K562 (cell line): ENCODE measurements around the gene ABAT. TPM values are rescaled to one million over a fixed set of nuclear protein-coding genes. Genes with fewer than 3 reads are reported as not detected.

Experiments used
- ATAC-seq: fragments of 200-7000 bp; cut with Tn5 transposase; 3 replicates; pipeline ENCODE4 v1.9.1; 2020; ENCODE audit warnings: moderate library complexity
- BruUV-seq: library from RNA; stranded (reverse); fragments of 400-500 nt; replicated peaks from 2 replicates; lab custom pipeline; 2021; lab: Mats Ljungman, UMichigan
- CTCF ChIA-PET: fragments of 300-600 bp; formaldehyde crosslinking; extraction: SDS; loops from one replicate; lab custom pipeline; 2021; ENCODE audit warnings: low intra/inter-chr PET ratio; lab: Yijun Ruan, JAX
- POLR2A ChIA-PET: fragments of 300-600, 350-650 bp; sonication (Branson Sonifier 250); formaldehyde crosslinking; extraction: SDS; loops from one replicate; lab custom pipeline; 2021; ENCODE audit warnings: antibody characterized with exemption, inconsistent platforms; lab: Yijun Ruan, JAX
- DNase-seq, 4 experiments: peaks; one replicate each; pipeline versions ENCODE4 v3.0.0 to v3.0.0-alpha.2; 2011 to 2018; ENCODE audit warnings: low spot score in 3 of 4, mixed read lengths in 3 of 4; ENCODE audit errors: extremely low read depth in 1 of 4
- FAIRE-seq: peaks from 2 replicates; lab custom pipeline; 2011; peaks lifted over from hg19 to GRCh38; lab: Jason Lieb, UNC
- H2AFZ ChIP-seq: 2 replicates; pipeline ENCODE4 v1.6.0; 2011; ENCODE audit warnings: low read depth, low read length, control low read depth, inconsistent platforms
- H3K27ac ChIP-seq: fragments of 200-600 bp; 3 replicates; pipeline ENCODE4 v1.8.0; 2011; ENCODE audit warnings: low read depth, mild to moderate bottlenecking, control low read depth, inconsistent platforms, low read length, moderate library complexity, mixed read lengths; ENCODE audit errors: extremely low read depth
- H3K27me3 ChIP-seq, 2 experiments: fragments of 300-600 bp in 1 of 2; 2 replicates in 1 of 2; 3 replicates in 1 of 2; pipeline versions ENCODE4 v1.6.0 to v1.8.0; 2011; ENCODE audit warnings: inconsistent platforms in 2 of 2, low read length in 2 of 2, mild to moderate bottlenecking in 1 of 2, mixed read lengths in 1 of 2, moderate library complexity in 1 of 2; ENCODE audit not compliant: control insufficient read depth in 2 of 2, insufficient read depth in 2 of 2
- H3K36me3 ChIP-seq: fragments of 300-600 bp; 3 replicates; pipeline ENCODE4 v1.8.0; 2011; ENCODE audit warnings: mild to moderate bottlenecking, low read length, inconsistent platforms; ENCODE audit not compliant: control insufficient read depth, insufficient read depth
- H3K4me1 ChIP-seq, 2 experiments: fragments of 200-600 bp in 1 of 2; replicated peaks in 1 of 2; 2 replicates in 1 of 2; 3 replicates in 1 of 2; pipeline versions ENCODE4 v1.5.1 to v1.8.0; 2011; ENCODE audit warnings: inconsistent platforms in 2 of 2, low read length in 2 of 2, mild to moderate bottlenecking in 1 of 2, mixed read lengths in 1 of 2, moderate library complexity in 1 of 2; ENCODE audit not compliant: control insufficient read depth in 2 of 2, insufficient read depth in 2 of 2
- H3K4me2 ChIP-seq: 2 replicates; pipeline ENCODE4 v1.6.1; 2011; ENCODE audit warnings: low read length, control low read depth, inconsistent platforms, mixed read lengths; ENCODE audit not compliant: insufficient read depth
- H3K4me3 ChIP-seq: fragments of 200-600 bp; sonication (generic), shearing (Covaris generic); 2 replicates; pipeline ENCODE4 v1.5.1; 2016; ENCODE audit warnings: control low read depth, inconsistent platforms
- H3K79me2 ChIP-seq: fragments of 200-600 bp; 3 replicates; pipeline ENCODE4 v1.8.0; 2011; ENCODE audit warnings: low read length, inconsistent platforms; ENCODE audit not compliant: control insufficient read depth, insufficient read depth
- H3K9ac ChIP-seq, 2 experiments: 2 replicates each; pipeline versions ENCODE4 v1.6.0 to v1.6.1; 2011; ENCODE audit warnings: low read depth in 2 of 2, low read length in 2 of 2, control low read depth in 1 of 2, inconsistent platforms in 1 of 2, mild to moderate bottlenecking in 1 of 2, mixed read lengths in 1 of 2; ENCODE audit not compliant: insufficient read depth in 1 of 2
- H3K9me1 ChIP-seq: one replicate; pipeline ENCODE4 v1.6.0; 2011; ENCODE audit warnings: inconsistent platforms, mild to moderate bottlenecking, low read length, moderate library complexity; ENCODE audit not compliant: control insufficient read depth, insufficient read depth
- H3K9me3 ChIP-seq: replicated peaks from 2 replicates; pipeline ENCODE4 v1.5.1; 2011; ENCODE audit warnings: low read depth, low read length, inconsistent platforms; ENCODE audit not compliant: control insufficient read depth, insufficient read depth
- H4K20me1 ChIP-seq: replicated peaks from 2 replicates; pipeline ENCODE4 v1.6.1; 2011; ENCODE audit warnings: low read length, inconsistent platforms, mixed read lengths; ENCODE audit not compliant: control insufficient read depth, insufficient read depth
- CHCHD3 ChIP-seq: fragments of 250-450 bp; sonication (Bioruptor Pico); IDR thresholded peaks from 2 replicates; pipeline ENCODE4 v2.1.2; 2022; ENCODE audit warnings: mild to moderate bottlenecking
- E2F1 ChIP-seq: sonication (generic); formaldehyde crosslinking; IDR thresholded peaks from 2 replicates; pipeline ENCODE4 v1.8.1; 2023; ENCODE audit warnings: mild to moderate bottlenecking, missing genetic modification reagents, moderate library complexity
- FOXJ3 ChIP-seq: sonication (generic); formaldehyde crosslinking; IDR thresholded peaks from 2 replicates; pipeline ENCODE4 v1.4.0; 2020; ENCODE audit warnings: mild to moderate bottlenecking, missing genetic modification reagents
- FOXP1 ChIP-seq: sonication (generic); formaldehyde crosslinking; IDR thresholded peaks from 2 replicates; pipeline ENCODE4 v1.8.0; 2022; ENCODE audit warnings: mild to moderate bottlenecking, missing genetic modification reagents
- FUS ChIP-seq: fragments of 200-400 bp; formaldehyde crosslinking; optimal IDR thresholded peaks from 2 replicates; pipeline ENCODE3; 2017; ENCODE audit warnings: low read depth, low read length
- HDAC2 ChIP-seq: fragments of 450-650 bp; IDR thresholded peaks from 2 replicates; pipeline ENCODE4 v1.6.1; 2016; ENCODE audit warnings: mild to moderate bottlenecking
- HNRNPH1 ChIP-seq: fragments of 200-400 bp; formaldehyde crosslinking; optimal IDR thresholded peaks from 2 replicates; pipeline ENCODE3; 2017; ENCODE audit warnings: low read depth, mild to moderate bottlenecking, low read length, moderate library complexity
- NFXL1 ChIP-seq: fragments of 450-650 bp; formaldehyde crosslinking; IDR thresholded peaks from 2 replicates; pipeline ENCODE4 v1.4.0; 2021; ENCODE audit warnings: mild to moderate bottlenecking
- NR1H2 ChIP-seq: sonication (generic); formaldehyde crosslinking; IDR thresholded peaks from 2 replicates; pipeline ENCODE4 v1.4.0; 2020; ENCODE audit warnings: mild to moderate bottlenecking, missing genetic modification reagents
- PTTG1 ChIP-seq: fragments of 450-650 bp; IDR thresholded peaks from 2 replicates; pipeline ENCODE4 v1.6.1; 2016; ENCODE audit warnings: low read depth, mild to moderate bottlenecking, missing genetic modification characterization, missing compliant biosample characterization
- SMARCA4 ChIP-seq: fragments of 450-650 bp; IDR thresholded peaks from 2 replicates; pipeline ENCODE4 v1.6.1; 2016
- ZBTB1 ChIP-seq: sonication (generic); formaldehyde crosslinking; IDR thresholded peaks from 2 replicates; pipeline ENCODE4 v1.8.1; 2023; ENCODE audit warnings: missing genetic modification reagents, low read depth, mild to moderate bottlenecking, borderline replicate concordance
- ZNF165 ChIP-seq: fragments of 250-450 bp; sonication (Bioruptor Pico); IDR thresholded peaks from 2 replicates; pipeline ENCODE4 v1.4.0; 2020; ENCODE audit warnings: borderline replicate concordance
- ZNF592 ChIP-seq: fragments of 450-650 bp; IDR thresholded peaks from 2 replicates; pipeline ENCODE4 v1.6.1; 2017; ENCODE audit warnings: antibody characterized with exemption, mild to moderate bottlenecking
- ZNF655 ChIP-seq: fragments of 250-450 bp; sonication (Bioruptor Pico); IDR thresholded peaks from 2 replicates; pipeline ENCODE4 v1.5.0; 2021
- WGBS: fragments of 100-300 bp; shearing (Covaris generic); methylation state at CpG from one replicate; pipeline ENCODE4 v1.1.6; 2016; ENCODE audit warnings: low coverage, mixed read lengths; ENCODE audit not compliant: insufficient coverage; ENCODE audit errors: missing lambda C conversion rate; 5-methylcytosine and 5-hydroxymethylcytosine counted together
- in situ Hi-C: fragments of 300-500 bp; cut with MboI; formaldehyde crosslinking; loops from 4 replicates; pipeline ENCODE4 v1.15.0; 2018; ENCODE audit warnings: inconsistent platforms, mixed read lengths
- intact Hi-C: fragments of 100-400 bp; cut with micrococcal nuclease; formaldehyde crosslinking; loops from 2 replicates; pipeline ENCODE4 v1.14.2; 2022
- polyA plus RNA-seq, 8 experiments: library from polyadenylated mRNA; depleted of rRNA in 4 of 8; stranded (reverse) in 5 of 8; unstranded in 3 of 8; fragments of >200 nt; fragmentation: Nextera tagmentation in 2 of 8; fragmentation: Illumina TruSeq in 1 of 8; extraction: Ambion mirVana in 2 of 8; extraction: Trizol in 1 of 8; gene quantifications; 2 replicates each; pipeline versions ENCODE4 v1.2.1 to v1.2.3, GENCODE V29; 2011 to 2014; ENCODE audit warnings: inconsistent platforms in 1 of 8, missing spikeins in 1 of 8
- total RNA-seq, 7 experiments: library from RNA; depleted of rRNA in 6 of 7; stranded (reverse); fragments of >200 nt in 6 of 7; fragmentation: Illumina TruSeq in 2 of 7; extraction: Trizol in 2 of 7; gene quantifications; 2 replicates each; pipeline versions ENCODE4 v1.2.1 to v1.2.3, GENCODE V29; 2011 to 2021; ENCODE audit warnings: low replicate concordance in 1 of 7

Gene ABAT
- total and polyA plus RNA-seq, 9 of the 15 experiments (the other 6 are each of a cell fraction or from before 2014, with no cell fraction given) = 0.01 to 0.49 (median 0.10) TPM

- no peaks in the 10 kb centered on the region for H3K4me1 ChIP-seq
- ChIA-PET POLR2A (interaction anchor here (0.6 to 0.7 kb wide), 3 partner anchors 12 to 136 kb away, joined by 3 read pairs; no protein-coding TSS in a partner anchor), CTCF (no interaction called here)
- no peak overlapping the region for H3K4me3 ChIP-seq
- FAIRE-seq (no peak), DNase-seq (no peak), ATAC-seq (no peak)
- H3K79me2 ChIP-seq = no peaks in the 10 kb centered on the region
- H3K27ac ChIP-seq = no peak overlapping the region
- H3K4me2 ChIP-seq = no peak overlapping the region
- BruUV-seq = no TSS peak
- 2% methylated on average over 7 of the region's 7 CpGs for WGBS
- in situ Hi-C loops = no loop called here
- no peaks in the 10 kb centered on the region for H4K20me1 ChIP-seq
- intact Hi-C loops = no loop called here
- no peaks in the 10 kb centered on the region for H3K9me1 ChIP-seq
- TF ChIP-seq NR1H2 (CRISPR knock-in tag) (no peak), HNRNPH1 (no peak), CHCHD3 (CRISPR knock-in tag) (no peak), ZNF592 (no peak), FUS (no peak), E2F1 (CRISPR knock-in tag) (no peak), FOXJ3 (CRISPR knock-in tag) (no peak), ZBTB1 (CRISPR knock-in tag) (no peak), ZNF165 (no peak), PTTG1 (no peak), SMARCA4 (no peak), NFXL1 (CRISPR knock-in tag) (no peak), ZNF655 (CRISPR knock-in tag) (no peak), FOXP1 (CRISPR knock-in tag) (no peak), HDAC2 (no peak)
- no peak overlapping the region for H3K9ac ChIP-seq
- peaks cover 7 to 32% of the 10 kb centered on the region in 2 experiments; a peak in 4 of 5 replicates for H3K27me3 ChIP-seq
- H3K36me3 ChIP-seq = no peaks in the 10 kb centered on the region
- H2AFZ ChIP-seq = no peak overlapping the region
- H3K9me3 ChIP-seq = peaks cover 6% of the 10 kb centered on the region; the same call in 1 of the 2 replicates
These were observed 11.7 kb downstream of the ABAT start for GRCh38 chr16:8686031-8686621.
